OCI-LY1 (cell line): ENCODE results near the gene HNRNPLL.

Experiments used
- CTCF ChIP-seq: fragments of 200-600 bp; sonication (generic), shearing (Covaris generic); IDR thresholded peaks from 2 replicates; pipeline ENCODE4 v1.5.1; 2017; ENCODE audit warnings: mild to moderate bottlenecking, antibody characterized with exemption, low read length, moderate library complexity, mixed read lengths
- EZH2 ChIP-seq: fragments of 200-600 bp; sonication (generic), shearing (Covaris generic); IDR thresholded peaks from 2 replicates; pipeline ENCODE4 v1.8.0; 2017; ENCODE audit warnings: borderline replicate concordance, mixed run types, mild to moderate bottlenecking, antibody characterized with exemption, low read length, moderate library complexity, mixed read lengths

- no peak for TF ChIP-seq CTCF
- TF ChIP-seq EZH2, result no peak
These were observed 88.0 kb downstream of the HNRNPLL start for GRCh38 chr2:38514603-38515154.
